ENCODE results near the gene PARD3.
"Not testable (repeated sequence)": the region's sequence is repeated elsewhere in the genome, so short reads cannot be mapped to it uniquely, and the experiment has no call there.

Gene PARD3

DNA sequence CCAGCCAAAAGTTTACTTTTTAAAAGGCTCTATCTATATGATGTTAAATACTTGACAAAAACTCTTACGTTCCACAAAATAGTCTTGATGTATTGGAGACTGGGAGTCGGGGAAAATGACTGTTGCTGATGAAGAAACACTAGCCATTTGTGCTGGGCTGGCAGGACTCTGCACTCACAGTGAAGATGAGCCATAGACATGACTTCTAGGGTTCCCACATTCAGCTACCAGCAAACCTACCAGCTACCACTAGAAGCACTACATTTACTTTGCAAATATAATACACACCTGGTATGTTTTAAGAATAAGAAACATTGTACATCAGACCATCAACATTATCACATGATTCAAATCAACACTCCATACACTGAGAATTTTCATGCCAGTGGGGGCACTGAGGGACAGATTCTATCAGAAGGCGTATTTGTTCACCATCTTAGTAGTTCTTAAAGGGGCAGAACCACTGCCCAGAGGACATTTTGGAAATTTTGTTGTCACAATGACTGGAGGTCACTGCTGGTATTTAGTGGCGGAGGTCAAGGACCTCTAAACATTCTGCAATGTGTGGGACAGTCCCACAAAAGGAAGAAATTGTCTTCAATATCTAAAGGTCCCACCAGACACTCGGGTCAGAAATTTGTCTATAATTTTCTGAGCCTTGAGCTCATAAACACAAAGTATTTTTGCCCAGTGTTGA lies 52.3 kb downstream of the PARD3 start:
- no peak for DNase-seq

DNA sequence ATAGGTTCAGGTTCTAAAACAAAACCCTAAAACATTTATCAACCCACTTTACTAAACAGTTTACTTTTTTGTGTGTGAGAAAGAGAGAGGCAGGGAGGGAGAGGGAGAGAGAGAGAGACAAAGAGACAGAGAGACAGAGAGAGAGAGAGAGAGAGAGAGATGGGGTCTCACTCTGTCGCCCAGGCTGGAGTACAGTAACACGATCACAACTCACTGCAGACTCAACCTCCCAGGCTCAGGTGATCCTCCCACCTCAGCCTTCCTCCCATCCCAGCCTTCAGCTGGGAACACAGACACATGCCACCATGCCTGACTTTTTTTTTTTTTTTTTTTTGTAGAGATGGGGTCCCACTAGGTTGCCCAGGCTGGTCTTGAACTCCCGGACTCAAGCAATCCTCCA lies 52.9 kb downstream of the PARD3 start:
- DNase-seq, result no peak

DNA sequence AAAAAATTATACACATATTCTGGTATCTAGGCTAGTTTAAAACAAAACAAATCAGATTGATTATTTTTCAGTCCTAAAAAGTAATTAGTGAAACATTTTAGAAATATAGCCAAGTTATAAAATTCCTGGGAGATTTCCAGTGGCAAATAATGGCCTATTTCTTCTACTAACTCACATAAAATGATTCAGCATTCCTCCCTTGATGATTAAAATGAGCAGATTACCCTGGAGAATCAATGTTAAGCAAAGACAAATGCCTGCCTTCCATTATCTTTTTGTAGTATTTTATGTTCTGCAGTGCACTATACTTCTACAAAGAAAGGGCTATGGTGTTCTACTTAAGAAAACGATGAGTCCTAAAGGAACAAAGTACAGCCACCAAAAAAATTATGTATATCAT lies 53.6 kb downstream of the PARD3 start:
- no peak for DNase-seq

DNA sequence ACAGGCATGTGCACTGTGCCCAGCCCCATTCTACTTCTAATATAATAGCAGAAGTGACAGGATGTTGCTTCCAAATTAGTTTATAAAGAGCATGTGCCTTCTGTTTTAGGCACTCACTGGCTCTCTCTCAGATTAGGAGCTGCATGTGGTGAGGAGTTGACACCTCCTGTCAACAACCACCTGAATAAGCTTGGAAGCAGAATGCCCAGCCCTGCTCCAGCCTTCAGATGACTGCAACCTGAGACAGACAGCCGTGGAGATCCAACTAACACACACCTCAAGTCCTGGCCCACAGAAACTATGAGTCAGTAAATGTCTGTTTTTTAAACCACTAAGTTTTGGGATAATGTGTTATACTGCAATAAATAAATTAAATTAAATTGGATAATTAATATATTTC lies 54.5 kb downstream of the PARD3 start:
- no peak for DNase-seq

DNA sequence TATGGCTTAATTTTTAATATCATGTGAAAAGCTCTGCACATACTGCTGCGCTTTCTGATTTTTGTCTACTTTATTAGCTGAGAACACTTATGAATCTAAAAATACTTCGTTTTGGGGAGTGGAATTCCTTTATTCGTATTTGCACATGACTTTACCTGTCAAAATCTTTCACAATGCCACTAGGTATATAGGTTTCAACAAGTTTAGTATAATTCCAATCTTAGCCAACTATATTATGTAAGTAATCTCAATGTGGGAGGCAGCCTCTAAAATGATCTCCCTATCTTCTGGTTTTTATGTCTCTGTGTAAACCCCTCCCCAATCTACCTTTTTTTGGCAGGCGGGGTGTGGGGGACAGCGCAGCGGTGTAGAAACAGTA lies 55.3 kb downstream of the PARD3 start:
- no peak for DNase-seq

DNA sequence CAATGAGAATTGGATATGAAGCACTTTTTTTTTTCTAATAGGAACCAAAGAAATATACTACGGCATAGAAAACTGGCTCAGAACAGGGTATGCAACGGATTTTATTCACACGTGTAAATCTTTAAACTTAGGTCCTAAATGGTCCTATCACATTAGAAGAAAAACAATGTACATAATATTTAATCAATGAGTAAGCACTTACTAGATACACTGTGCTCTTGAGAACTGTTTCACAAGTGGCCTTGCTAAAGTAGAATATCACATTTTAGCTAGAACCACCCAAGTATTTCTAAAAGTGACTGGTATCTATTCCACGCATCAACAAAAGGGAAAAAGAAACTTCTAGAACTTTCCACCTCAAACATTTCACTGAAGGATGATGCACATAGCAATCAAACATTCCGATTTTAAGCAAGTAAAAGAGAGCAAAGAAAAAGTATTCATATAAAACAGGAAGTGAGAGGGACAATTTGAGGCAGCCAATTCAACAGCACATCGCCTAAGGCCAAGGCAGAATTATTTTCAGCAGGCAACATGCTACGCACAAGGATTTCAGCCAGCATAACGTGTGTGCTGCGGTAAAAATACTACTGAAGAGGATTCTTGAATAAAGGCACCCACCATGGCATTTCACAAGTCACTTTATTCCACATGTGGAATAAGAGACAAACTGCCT lies 55.8 kb downstream of the PARD3 start:
- no peak for DNase-seq

DNA sequence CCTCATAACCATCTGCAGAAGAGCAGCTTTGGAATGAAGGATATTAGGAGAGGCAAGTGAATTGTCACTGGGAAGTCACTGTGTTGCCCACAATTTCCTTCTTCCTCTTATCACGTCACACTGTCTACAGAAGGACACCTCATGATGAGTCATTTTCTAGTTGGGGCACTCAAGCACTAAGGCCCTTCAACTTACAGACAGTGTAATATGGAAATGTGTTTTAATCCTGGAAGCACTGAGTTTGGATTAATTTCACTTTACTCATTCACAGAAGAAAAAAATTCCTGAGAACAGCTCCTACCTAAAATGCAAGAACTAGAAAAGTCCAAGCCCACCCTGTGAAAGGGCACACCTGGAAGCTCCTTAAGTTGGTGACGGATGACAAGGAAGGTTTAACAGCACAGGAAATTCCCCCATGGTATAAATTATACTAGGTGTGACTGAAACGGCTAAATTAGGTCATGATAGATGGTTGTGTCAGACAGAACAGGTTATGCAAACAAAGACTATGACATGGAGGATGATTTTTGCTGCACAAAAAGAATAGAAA lies 56.6 kb downstream of the PARD3 start:
- DNase-seq, result no peak

DNA sequence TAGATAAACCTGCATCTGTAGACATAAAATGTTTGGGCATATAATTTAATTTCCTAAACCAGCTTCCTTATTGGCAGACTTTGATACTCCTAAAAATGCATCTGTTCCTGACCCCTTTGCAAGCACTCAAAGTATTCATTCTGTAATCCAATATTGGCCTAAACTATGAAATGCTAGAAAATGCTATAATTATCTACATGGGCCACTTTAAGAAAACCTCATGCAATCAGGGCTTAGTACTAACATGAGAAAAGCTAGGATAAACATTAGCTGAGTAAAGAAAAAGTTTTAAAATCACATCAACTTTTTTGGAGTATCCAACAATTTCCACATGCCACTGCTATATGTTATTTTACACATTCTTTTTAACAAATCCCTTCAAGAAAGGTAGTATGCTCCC lies 57.2 kb downstream of the PARD3 start:
- no peak for DNase-seq

DNA sequence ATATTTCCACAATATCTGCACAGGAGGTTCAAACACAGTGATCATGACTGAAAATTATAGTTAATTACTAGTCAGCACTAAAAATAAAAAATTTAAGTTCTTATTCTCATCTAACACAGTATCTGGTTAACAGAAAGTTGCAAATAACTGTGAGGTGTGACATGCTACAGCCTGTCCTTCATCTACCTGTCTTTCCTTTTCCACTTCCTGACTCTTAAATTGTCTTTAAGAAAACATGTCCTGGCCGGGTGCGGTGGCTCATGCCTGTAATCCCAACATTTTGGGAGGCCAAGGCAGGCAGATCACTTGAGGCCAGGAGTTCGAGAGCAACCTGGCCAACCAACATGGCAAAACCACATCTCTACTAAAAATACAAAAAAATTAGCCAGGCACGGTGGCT lies 57.9 kb downstream of the PARD3 start:
- DNase-seq, result not testable (repeated sequence)

DNA sequence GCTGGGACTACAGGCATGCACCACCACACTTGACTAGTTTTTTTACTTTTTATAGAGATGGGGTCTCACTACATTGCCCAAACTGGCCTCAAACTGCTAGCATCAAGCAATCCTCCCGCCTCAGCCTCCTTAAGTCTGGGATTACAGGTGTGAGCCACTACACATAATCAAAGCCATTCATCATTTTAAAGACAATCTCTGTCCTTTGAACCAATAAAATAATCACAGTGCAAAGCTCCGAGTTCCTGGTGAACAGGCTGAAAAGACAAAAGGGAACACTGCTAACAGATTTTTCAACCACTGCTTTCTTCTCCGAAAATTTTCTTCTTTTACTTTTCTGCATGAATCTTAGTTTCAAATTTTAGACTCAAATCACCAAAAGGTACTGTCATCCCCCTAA lies 58.5 kb downstream of the PARD3 start:
- DNase-seq, result no peak

DNA sequence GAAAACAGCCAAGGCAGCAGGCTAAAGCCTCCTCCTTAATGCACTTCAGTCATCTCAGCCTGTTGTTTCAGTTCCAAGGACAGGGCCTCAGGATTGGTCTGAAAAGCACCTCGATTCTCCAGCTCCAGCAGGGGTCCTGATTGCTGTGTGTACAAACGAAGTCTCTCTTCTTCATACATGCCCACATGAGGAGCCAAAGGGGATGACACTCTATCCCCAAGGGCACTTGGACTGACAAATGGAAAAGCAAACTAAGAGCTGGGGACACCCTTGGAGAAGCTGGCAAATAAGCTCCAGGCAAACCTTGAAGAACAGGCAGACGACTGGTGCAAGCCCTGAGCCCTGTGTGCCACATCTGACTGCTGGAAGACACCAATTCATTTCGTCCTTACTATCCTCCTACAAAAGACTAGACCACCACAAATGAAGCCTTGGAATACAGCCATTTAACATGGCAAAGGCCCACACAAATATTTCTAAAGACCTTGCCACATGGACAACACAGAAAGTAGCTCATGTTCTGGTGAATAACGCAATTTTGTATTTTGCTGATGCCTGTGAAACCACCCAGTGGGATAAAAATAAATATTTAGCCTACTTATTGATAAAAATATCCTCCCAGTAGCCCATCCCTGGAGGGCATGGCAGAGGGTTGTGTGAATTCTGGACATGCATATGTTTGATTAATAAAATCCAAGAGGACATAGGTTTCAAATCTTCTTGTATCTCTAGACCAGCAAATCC lies 61.9 kb downstream of the PARD3 start:
- peak; percentile 65 for DNase-seq

DNA sequence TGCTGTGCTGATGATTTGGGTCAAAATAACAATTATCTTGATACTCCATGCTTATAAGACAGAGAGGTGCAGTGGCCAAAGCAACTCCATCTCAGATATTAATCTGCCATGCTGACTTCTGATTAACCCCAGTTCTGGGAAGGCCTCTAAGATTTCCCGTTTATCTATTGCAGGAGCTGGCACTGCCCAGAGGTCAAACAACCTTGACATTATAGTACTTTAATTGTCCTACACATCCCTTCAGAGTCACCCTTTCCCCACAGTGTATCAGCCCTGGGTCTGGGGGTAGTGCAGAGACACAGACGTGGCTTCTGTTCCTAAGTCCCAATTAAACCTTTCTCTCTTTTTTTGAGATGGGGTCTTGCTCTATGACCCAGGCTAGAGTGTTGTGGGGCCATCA lies 63.8 kb downstream of the PARD3 start:
- DNase-seq, result no peak

DNA sequence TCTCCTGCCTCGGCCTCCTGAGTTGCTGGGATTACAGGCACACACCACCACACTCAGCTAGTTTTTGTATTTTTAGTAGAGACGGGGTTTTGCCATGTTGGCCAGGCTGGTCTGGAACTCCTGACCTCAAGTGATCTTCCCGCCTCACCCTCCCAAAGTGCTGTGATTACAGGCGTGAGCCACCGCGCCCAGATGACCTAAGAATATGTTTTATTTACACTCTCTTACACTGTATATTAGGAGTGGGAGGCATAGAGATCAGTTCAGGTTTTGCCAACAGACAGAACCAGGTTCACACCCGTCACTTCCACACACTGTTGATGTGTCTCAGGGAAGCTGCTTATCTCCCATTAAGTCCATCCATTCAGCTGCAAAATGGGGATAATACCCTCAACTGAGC lies 64.3 kb downstream of the PARD3 start:
- not testable (repeated sequence) for DNase-seq

DNA sequence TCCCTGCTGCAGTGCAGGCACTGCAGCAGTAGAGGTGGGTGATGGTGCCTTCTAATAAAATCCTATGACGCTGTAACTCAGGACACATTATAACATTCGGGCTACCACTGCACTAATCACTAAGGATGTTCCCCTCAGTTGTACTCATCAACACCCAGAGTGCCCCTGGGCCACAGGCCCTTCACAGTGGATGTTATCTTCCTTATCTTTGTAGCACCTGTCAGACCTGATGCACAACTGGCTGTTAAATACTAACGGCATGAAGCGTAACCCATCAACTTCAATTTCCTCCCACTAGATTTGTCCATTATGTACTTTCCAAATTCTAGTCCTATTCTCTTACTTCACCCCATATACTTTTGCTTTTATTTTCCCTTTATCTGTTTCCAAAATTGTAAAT lies 66.3 kb downstream of the PARD3 start:
- DNase-seq, result peak; percentile 8

DNA sequence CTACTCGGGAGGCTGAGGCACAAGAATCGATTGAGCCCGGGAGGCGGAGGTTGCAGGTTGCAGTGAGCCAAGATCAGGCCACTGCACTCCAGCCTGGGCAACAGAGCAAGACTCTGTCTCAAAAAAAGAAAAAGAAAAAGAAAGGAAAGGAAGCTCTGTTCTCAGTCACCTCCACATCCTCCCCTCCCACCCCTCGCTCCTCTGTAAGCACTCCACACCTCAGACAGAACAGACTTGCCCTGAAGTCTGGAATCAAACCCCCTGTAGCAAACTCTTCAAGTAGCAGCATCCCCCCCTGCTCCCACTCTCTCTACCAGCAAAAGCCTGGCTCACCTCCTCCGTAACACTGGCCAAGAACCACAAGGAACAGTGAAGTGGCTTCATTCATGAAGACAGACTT lies 66.7 kb downstream of the PARD3 start:
- DNase-seq, result no peak

DNA sequence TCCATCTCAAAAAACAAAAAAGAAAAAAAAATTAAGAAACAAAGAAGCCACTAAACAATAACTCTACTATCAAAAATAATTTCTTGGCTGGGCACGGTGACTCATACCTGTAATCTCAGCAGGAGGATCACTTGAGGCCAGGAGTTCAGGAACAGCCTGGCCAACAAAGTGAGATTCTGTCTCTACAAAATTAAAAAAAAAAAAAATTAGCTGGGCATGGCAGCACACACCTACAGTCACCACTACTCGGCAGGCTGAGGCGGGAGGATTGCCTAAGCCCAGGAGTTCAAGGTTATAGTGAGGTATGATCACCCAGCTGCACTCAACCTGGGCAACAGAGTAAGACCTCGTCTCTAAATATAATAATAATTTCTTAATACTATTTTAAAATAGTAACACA lies 69.0 kb downstream of the PARD3 start:
- DNase-seq, result no peak

DNA sequence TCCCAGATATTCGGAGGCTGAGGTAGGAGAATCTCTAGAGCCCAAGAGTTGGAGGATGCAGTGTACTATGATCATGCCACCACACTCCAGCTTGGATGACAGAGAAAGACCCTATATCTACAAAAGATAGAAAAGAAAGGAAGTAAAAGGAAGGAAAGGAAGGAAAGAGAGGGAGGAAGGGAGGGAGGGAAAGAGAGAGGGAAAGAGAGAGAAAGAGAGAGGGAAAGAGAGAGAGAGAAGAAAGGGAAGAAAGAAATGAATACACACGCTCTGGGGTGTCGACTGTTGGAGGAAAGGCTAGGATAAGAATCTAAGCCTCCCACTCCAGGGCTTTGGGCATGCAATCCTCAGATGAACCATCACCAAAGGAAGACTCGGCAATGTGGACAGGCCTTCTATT lies 69.9 kb downstream of the PARD3 start:
- no peak for DNase-seq

DNA sequence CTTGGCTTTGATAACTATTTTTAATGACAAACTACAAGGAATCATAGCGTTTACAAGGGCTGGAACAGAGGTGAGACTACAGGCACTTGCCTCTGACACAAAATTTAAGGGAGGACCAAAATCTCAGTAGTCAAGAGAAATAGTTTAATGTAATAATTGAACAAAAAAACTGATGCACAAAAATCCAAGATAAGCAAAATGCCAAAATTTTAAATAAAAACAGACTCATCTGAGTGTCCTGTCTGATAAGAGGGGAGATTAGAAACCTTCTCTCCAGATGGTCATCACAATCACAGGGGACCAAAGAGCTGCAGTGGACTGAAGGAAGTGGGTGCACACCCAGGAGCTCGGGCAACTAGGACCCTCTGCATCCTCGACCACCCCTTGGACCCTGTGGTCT lies 70.5 kb downstream of the PARD3 start:
- DNase-seq, result no peak

DNA sequence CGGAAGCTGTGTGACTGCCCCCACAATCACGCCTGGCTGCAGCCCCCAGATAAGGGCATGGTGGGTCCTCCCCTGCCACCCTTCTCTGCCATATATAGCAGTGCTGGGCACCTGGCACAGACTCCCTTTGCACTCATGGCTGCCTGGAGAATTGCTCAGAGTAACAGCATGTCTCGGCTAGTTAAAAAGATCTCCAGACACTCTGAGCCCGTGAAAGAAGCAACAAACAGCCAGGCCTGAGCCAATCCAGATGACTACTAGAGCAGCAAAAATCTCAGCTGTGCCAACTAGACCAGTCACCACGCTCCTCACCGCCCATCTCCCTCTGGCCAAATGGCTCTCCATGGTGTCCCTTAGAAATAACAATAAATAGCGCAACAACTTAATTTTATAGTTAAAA lies 71.3 kb downstream of the PARD3 start:
- no peak for DNase-seq

DNA sequence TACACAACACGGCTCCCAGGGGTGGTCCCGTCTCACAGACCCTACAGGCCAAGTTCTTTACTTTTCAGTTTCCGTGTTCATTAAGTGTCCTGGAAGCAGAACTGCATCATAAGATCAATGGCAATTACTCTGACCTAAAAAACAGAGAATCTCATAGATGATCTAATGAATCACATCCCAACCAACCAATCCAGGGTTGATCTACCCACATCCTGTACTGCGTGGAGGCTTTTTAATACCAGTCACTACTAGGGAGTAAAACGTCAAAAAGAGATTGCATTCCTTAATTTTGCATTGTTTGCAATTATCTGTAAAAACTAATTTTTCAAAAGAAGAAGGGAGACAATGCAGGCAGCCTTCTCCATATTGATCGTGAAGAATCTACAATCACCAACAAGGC lies 72.6 kb downstream of the PARD3 start:
- DNase-seq, result no peak

DNA sequence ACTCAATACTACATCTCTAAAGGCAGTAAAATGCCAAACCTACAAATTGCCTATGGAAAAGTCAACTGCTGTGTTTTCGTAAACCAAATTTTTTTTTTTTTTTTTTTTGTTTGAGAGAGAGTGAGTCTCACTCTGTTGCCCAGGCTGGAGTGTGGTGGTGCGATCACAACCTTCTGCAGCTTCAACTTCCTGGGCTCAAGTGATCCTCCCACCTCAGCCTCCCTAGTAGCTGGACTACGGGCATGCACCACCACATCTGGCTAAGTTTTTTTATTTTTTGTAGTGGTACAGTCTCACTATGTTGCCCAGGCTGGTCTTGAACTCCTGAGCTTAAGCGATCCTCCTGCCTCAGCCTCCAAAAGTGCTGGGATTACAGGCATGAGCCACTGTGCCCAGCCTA lies 74.0 kb downstream of the PARD3 start:
- DNase-seq, result not testable (repeated sequence)

DNA sequence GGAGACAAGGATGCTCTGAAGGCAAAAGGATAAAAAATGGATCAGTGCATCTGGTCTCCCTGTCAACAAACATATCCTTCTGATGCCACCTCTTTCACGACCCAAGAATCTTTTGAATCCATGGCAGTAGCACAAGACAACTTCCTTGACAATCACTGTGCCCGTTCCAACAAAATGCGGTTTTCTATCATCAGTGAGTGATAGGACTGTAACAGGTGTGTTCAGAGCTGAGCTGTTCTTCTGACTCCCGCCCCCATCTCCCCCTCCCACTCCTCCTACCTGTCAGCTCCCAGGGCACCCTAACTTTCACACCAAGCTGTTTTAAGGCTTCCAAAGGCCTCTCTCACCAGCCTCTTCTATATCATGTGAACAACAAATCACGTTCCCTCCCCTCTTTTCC lies 74.8 kb downstream of the PARD3 start:
- peak; percentile 14 for DNase-seq

DNA sequence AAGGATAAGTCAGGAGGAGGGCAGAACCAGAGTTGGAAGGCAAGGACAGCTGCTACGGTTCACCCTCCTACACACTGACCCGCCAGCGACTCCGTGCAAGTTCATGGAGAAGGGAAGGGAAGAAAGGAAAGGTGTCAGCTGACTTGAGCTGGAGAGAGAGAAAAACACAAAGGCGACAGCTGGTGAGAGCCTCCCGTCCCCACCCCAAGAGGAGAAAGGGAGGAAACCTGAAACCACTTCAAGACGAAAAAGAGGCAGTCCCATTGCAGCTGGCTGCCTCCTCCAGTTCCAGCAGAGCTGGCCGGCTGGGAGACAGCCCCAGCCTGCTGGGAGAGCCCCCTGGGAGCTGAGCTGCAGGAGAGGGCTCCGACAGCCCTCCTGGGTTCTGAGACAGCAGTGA lies 75.2 kb downstream of the PARD3 start:
- peak; percentile 83 for DNase-seq

DNA sequence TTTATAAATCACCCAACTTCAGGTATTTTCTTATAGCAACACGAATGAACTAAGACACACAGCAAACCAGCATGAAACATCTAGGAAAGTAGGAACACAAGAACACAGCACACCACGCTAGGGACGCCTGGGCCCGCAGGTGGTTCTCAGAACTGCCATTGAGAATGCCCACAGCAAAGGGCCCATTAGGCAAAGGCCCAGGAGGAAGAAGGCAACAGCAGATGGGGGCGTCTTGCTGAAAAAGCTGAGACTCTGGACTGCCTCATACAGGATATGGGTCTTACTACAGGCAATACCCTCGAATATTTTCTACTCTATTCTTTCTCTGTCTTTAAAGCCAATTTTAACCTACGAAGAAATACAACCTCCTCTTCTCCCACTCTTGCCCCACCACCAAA lies 77.3 kb downstream of the PARD3 start:
- DNase-seq, result no peak
